Testis (tissue), 2 donors: ENCODE data around the gene COL11A1.

ENCODE experiments used
- CTCF ChIP-seq, 3 experiments: fragments of 450-650 bp in 2 of 3; fragments of 200-600 bp in 1 of 3; sonication (generic) in 1 of 3; IDR thresholded peaks; one replicate each; pipeline ENCODE4 v1.5.1; 2016 to 2019; ENCODE audit warnings: antibody characterized with exemption in 3 of 3, mild to moderate bottlenecking in 2 of 3, moderate library complexity in 1 of 3
- POLR2A ChIP-seq: fragments of 450-650 bp; IDR thresholded peaks from one replicate; pipeline ENCODE4 v1.6.1; 2017; ENCODE audit warnings: antibody characterized with exemption, mild to moderate bottlenecking, moderate library complexity

GRCh38 chr1:103089221-103089620 is 19.1 kb downstream of the COL11A1 start:
- TF ChIP-seq CTCF (IDR thresholded peaks at IDR 0.05) (no peak), POLR2A (no peak)
